ENCODE measurements around the gene NOS1AP. TPM values are rescaled to one million over a fixed set of nuclear protein-coding genes. Genes with fewer than 3 reads are reported as not detected.

NOS1AP gene
- total and polyA plus RNA-seq, 7 experiments from 2014 or later, result 0.08 to 0.15 TPM; not detected in 5

DNA sequence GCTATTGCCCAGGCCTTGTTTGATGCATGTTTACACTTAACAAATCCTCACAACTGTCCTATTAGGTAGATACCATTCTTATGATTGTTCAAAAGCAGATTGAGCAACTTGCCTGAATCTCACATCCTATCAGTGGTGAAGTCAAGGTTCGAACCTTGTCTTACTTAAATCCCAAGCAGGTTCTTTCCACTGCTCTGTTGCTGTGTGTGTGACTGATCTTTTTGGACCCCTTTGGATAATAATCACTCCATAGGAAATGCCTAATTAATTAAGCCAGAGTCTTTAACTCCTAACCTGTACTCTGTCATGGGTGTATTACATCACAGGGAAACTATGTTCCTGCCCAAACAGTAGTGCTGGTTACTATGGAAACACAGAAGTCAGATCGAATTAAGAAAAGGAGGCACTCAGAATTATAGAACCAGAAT, 222.9 kb downstream of the NOS1AP start:
- no peaks in the 10 kb centered on the region for H3K9me3 ChIP-seq (ENCODE audit: control insufficient read depth in 2 of 3, low read length in 3 of 3)
- no peak overlapping the region for H3K4me3 ChIP-seq (ENCODE audit: low read length)
- Mint-ChIP-seq H3K4me1 (peaks cover 0 to 5% (median 0%) of the 10 kb centered on the region in 7 donors), H3K9me3 (no peaks in the 10 kb centered on the region), H3K36me3 (no peaks in the 10 kb centered on the region), H3K4me3 (no peak overlapping the region), H3K27me3 (peaks cover 7 to 37% (median 19%) of the 10 kb centered on the region in 5 donors), H3K27ac (no peak overlapping the region)
- no peaks in the 10 kb centered on the region for H3K36me3 ChIP-seq (ENCODE audit: control insufficient read depth in 2 of 3, insufficient read depth in 3 of 3, low read length in 3 of 3)
- DNase-seq (no peak), ATAC-seq (no peak)
- no peaks in the 10 kb centered on the region for H3K27me3 ChIP-seq (ENCODE audit: control insufficient read depth in 2 of 2, insufficient read depth in 2 of 2, low read length in 2 of 2)
- ChIA-PET CTCF (no interaction called here), POLR2A (no interaction called here)
- H3K4me1 ChIP-seq (ENCODE audit: control insufficient read depth in 2 of 2, insufficient read depth in 2 of 2, low read length in 2 of 2), result no peaks in the 10 kb centered on the region
- intact Hi-C loops (cut with micrococcal nuclease), result no loop called here
- no peak overlapping the region for H3K27ac ChIP-seq (ENCODE audit: low read depth, low read length)

DNA sequence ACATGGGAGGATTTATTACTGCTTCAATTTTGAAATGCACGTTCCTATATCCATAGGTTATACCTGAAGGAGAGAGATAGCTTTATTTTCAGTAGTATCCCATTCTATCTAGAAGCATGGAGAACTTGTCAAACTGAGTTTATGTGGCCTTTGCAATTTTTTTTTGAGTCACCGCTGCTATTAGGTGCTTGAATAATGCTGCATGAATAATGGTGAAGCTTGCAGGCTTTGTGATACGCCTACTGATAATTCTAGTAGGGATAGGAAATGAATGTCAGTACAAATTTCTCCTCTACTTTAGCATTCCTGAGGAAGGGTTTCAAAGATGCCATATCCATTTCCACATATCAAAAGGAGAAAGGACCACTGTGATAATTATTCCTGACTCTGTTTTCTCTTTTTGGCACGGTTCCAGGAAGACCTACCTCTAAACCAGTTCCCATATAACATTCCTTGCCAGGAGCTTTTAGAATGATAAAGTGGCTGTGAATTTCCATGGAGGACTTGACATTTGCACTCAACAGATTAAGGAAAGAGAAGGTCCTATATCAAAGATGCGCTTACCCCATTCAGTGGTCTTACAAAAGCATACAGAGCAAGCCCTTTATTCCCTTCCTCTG, 223.7 kb downstream of the NOS1AP start:
- intact Hi-C loops (cut with micrococcal nuclease), result no loop called here
- peaks cover 9 to 44% (median 21%) of the 10 kb centered on the region in 5 donors for H3K27me3 Mint-ChIP-seq

DNA sequence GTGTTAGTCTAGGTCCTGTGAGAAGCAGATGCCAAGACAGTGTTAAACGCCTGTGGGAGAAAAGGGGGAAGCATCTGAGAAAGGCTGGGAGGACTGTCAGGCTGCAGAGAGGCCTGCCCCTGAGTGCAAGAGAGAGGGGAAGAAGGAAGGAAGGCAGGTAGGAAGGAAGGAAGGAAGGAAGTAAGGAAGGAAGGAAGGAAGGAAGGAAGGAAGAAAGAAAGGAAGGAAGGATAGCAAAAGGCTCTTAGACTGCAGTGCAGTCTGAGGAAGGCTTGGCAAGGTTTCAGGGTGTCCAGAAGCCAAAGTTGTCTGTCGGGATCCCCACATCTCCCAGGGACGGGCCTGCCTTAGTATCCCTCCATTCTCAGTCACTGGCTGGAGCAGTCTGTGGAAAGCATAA, 224.5 kb downstream of the NOS1AP start:
- Histone ChIP-seq H3K27me3 (ENCODE audit: control insufficient read depth in 2 of 2, insufficient read depth in 2 of 2, low read length in 2 of 2) (no peaks in the 10 kb centered on the region), H3K4me3 (ENCODE audit: low read length) (no peak overlapping the region), H3K36me3 (ENCODE audit: control insufficient read depth in 2 of 3, insufficient read depth in 3 of 3, low read length in 3 of 3) (no peaks in the 10 kb centered on the region), H3K27ac (ENCODE audit: low read depth, low read length) (no peak overlapping the region), H3K4me1 (ENCODE audit: control insufficient read depth in 2 of 2, insufficient read depth in 2 of 2, low read length in 2 of 2) (no peaks in the 10 kb centered on the region), H3K9me3 (ENCODE audit: control insufficient read depth in 2 of 3, low read length in 3 of 3) (no peaks in the 10 kb centered on the region)
- intact Hi-C loops (cut with micrococcal nuclease), result no loop called here
- no peak overlapping the region for H3K4me3 Mint-ChIP-seq
- ChIA-PET POLR2A (no interaction called here), CTCF (no interaction called here)
- H3K27ac Mint-ChIP-seq, result no peak overlapping the region
- ATAC-seq (no peak), DNase-seq (no peak)
- no peaks in the 10 kb centered on the region for H3K9me3 Mint-ChIP-seq
- H3K4me1 Mint-ChIP-seq, result peaks cover 0 to 5% (median 0%) of the 10 kb centered on the region in 7 donors
- peaks cover 11 to 49% (median 27%) of the 10 kb centered on the region in 5 donors for H3K27me3 Mint-ChIP-seq
- H3K36me3 Mint-ChIP-seq, result no peaks in the 10 kb centered on the region

More for the DNA sequence above, 223.7 kb downstream of the NOS1AP start:
- Mint-ChIP-seq H3K4me3 (no peak overlapping the region), H3K36me3 (no peaks in the 10 kb centered on the region), H3K27ac (no peak overlapping the region), H3K9me3 (no peaks in the 10 kb centered on the region), H3K4me1 (peaks cover 0 to 5% (median 0%) of the 10 kb centered on the region in 7 donors)
- ATAC-seq (no peak), DNase-seq (no peak)
- no peaks in the 10 kb centered on the region for H3K9me3 ChIP-seq (ENCODE audit: control insufficient read depth in 2 of 3, low read length in 3 of 3)
- ChIA-PET POLR2A (no interaction called here), CTCF (no interaction called here)
- H3K4me1 ChIP-seq (ENCODE audit: control insufficient read depth in 2 of 2, insufficient read depth in 2 of 2, low read length in 2 of 2), result no peaks in the 10 kb centered on the region
- H3K27ac ChIP-seq (ENCODE audit: low read depth, low read length), result no peak overlapping the region
- no peaks in the 10 kb centered on the region for H3K27me3 ChIP-seq (ENCODE audit: control insufficient read depth in 2 of 2, insufficient read depth in 2 of 2, low read length in 2 of 2)
- H3K36me3 ChIP-seq (ENCODE audit: control insufficient read depth in 2 of 3, insufficient read depth in 3 of 3, low read length in 3 of 3), result no peaks in the 10 kb centered on the region
- H3K4me3 ChIP-seq (ENCODE audit: low read length), result no peak overlapping the region

DNA sequence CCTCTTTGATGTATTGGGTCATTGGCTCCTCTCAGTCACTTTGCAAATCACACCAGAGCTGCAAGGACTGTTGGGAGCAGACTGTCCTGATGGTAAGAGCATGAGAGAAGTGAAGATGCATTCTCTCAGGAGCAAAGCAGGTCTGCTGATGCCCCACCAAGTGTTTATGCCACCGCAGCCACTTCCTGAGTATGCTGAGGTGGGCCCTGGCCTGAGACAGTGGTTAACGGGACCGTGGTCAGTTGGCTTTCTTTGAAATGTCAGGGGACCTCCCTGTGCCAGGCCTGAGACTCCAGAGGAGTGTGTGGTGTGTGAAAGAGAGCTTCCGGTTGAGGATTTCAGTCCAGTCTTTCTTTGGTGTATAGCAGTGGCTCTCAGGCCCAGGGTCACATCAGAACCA, 227.7 kb downstream of the NOS1AP start:
- intact Hi-C loops (cut with micrococcal nuclease), result no loop called here
- H3K27me3 Mint-ChIP-seq, result peaks cover 17 to 58% (median 38%) of the 10 kb centered on the region in 5 donors

DNA sequence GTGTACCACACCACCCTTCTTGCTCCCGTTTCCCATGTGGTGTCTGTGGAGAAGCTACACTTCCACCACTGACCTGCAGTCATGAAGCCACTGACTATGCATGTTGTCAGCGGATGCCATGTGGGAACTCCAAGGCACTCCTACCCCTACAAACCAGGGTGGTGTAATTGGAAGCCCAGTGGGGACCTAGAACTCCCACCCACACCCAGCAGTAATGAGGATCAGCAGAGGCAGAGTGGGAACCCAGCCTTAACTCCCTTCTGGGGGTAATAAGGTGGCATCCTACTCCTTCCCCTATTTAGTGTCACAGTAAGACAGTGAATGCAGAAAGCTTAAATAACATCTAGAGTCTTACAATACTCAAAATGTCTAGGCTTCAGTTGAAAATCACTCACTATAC, 228.8 kb downstream of the NOS1AP start:
- DNase-seq (no peak), ATAC-seq (no peak)
- no peaks in the 10 kb centered on the region for H3K36me3 Mint-ChIP-seq
- CTCF ChIA-PET, result interaction anchor here (0.6 kb wide), 1 partner anchor 245 kb away, joined by 5 read pairs; no protein-coding TSS in a partner anchor
- H3K4me1 ChIP-seq (ENCODE audit: control insufficient read depth in 2 of 2, insufficient read depth in 2 of 2, low read length in 2 of 2), result no peaks in the 10 kb centered on the region
- H3K27me3 ChIP-seq (ENCODE audit: control insufficient read depth in 2 of 2, insufficient read depth in 2 of 2, low read length in 2 of 2), result no peaks in the 10 kb centered on the region
- no peaks in the 10 kb centered on the region for H3K36me3 ChIP-seq (ENCODE audit: control insufficient read depth in 2 of 3, insufficient read depth in 3 of 3, low read length in 3 of 3)
- H3K9me3 ChIP-seq (ENCODE audit: control insufficient read depth in 2 of 3, low read length in 3 of 3), result no peaks in the 10 kb centered on the region
- peaks cover 0 to 5% (median 0%) of the 10 kb centered on the region in 7 donors for H3K4me1 Mint-ChIP-seq
- H3K27me3 Mint-ChIP-seq, result peaks cover 10 to 54% (median 39%) of the 10 kb centered on the region in 5 donors
- H3K4me3 ChIP-seq (ENCODE audit: low read length), result no peak overlapping the region
- H3K9me3 Mint-ChIP-seq, result peaks cover 0 to 5% (median 0%) of the 10 kb centered on the region in 11 donors
- POLR2A ChIA-PET, result no interaction called here
- no peak overlapping the region for H3K27ac Mint-ChIP-seq
- H3K4me3 Mint-ChIP-seq, result no peak overlapping the region
- no peak overlapping the region for H3K27ac ChIP-seq (ENCODE audit: low read depth, low read length)
- intact Hi-C loops (cut with micrococcal nuclease), result no loop called here

More for the DNA sequence above, 227.7 kb downstream of the NOS1AP start:
- no peak overlapping the region for H3K27ac Mint-ChIP-seq
- POLR2A ChIA-PET, result no interaction called here
- ATAC-seq (no peak), DNase-seq (no peak)
- H3K27ac ChIP-seq (ENCODE audit: low read depth, low read length), result no peak overlapping the region
- no peaks in the 10 kb centered on the region for H3K36me3 Mint-ChIP-seq
- H3K4me3 Mint-ChIP-seq, result no peak overlapping the region
- H3K4me1 ChIP-seq (ENCODE audit: control insufficient read depth in 2 of 2, insufficient read depth in 2 of 2, low read length in 2 of 2), result no peaks in the 10 kb centered on the region
- no peaks in the 10 kb centered on the region for H3K27me3 ChIP-seq (ENCODE audit: control insufficient read depth in 2 of 2, insufficient read depth in 2 of 2, low read length in 2 of 2)
- no peak overlapping the region for H3K4me3 ChIP-seq (ENCODE audit: low read length)
- peaks cover 0 to 5% (median 0%) of the 10 kb centered on the region in 7 donors for H3K4me1 Mint-ChIP-seq
- no peaks in the 10 kb centered on the region for H3K36me3 ChIP-seq (ENCODE audit: control insufficient read depth in 2 of 3, insufficient read depth in 3 of 3, low read length in 3 of 3)
- CTCF ChIA-PET, result no interaction called here
- H3K9me3 Mint-ChIP-seq, result peaks cover 0 to 5% (median 0%) of the 10 kb centered on the region in 11 donors
- no peaks in the 10 kb centered on the region for H3K9me3 ChIP-seq (ENCODE audit: control insufficient read depth in 2 of 3, low read length in 3 of 3)

DNA sequence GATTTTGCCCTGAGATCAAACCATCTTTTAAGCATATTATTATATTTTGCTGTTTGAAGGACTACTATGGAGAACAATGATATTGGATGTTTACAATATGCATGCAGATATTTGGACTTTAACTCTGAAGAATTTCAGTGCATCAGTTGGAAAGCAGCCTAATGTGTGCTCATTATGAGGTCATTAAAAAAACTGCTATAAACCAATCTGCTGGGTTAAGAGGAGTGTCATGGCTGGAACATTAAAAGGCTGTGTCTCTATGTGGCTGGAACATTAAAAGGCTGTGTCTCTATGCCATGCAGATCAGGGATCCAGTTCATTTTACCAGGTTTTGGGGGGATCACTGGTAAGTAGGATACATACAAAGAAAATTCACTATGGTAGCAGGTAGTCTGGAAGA, 229.5 kb downstream of the NOS1AP start:
- H3K4me1 ChIP-seq (ENCODE audit: control insufficient read depth in 2 of 2, insufficient read depth in 2 of 2, low read length in 2 of 2), result no peaks in the 10 kb centered on the region
- H3K4me3 ChIP-seq (ENCODE audit: low read length), result no peak overlapping the region
- Mint-ChIP-seq H3K4me1 (peaks cover 0 to 5% (median 0%) of the 10 kb centered on the region in 7 donors), H3K27ac (no peak overlapping the region), H3K9me3 (peaks cover 0 to 5% (median 0%) of the 10 kb centered on the region in 11 donors), H3K27me3 (peaks cover 11 to 49% (median 39%) of the 10 kb centered on the region in 5 donors), H3K4me3 (no peak overlapping the region), H3K36me3 (no peaks in the 10 kb centered on the region)
- intact Hi-C loops (cut with micrococcal nuclease), result no loop called here
- DNase-seq, result no peak
- no peaks in the 10 kb centered on the region for H3K9me3 ChIP-seq (ENCODE audit: control insufficient read depth in 2 of 3, low read length in 3 of 3)
- CTCF ChIA-PET, result no interaction called here
- H3K27me3 ChIP-seq (ENCODE audit: control insufficient read depth in 2 of 2, insufficient read depth in 2 of 2, low read length in 2 of 2), result no peaks in the 10 kb centered on the region
- POLR2A ChIA-PET, result no interaction called here
- H3K36me3 ChIP-seq (ENCODE audit: control insufficient read depth in 2 of 3, insufficient read depth in 3 of 3, low read length in 3 of 3), result no peaks in the 10 kb centered on the region
- no peak for ATAC-seq
- no peak overlapping the region for H3K27ac ChIP-seq (ENCODE audit: low read depth, low read length)

Measured in naive thymus-derived CD4-positive, alpha-beta T cell (primary cell).